Heart right ventricle (tissue), 16 donors: ENCODE measurements around the gene STX1B. TPM values are rescaled to one million over a fixed set of nuclear protein-coding genes. Genes with fewer than 3 reads are reported as not detected.

ENCODE experiments used
- ATAC-seq, 8 donors: fragments of 200-7000 bp; cut with Tn5 transposase; one replicate each; pipeline ENCODE4 v1.9.1; 2020; ENCODE audit warnings: mild to moderate bottlenecking in 8 of 8, moderate library complexity in 8 of 8, moderate number of reproducible peaks in 1 of 8
- DNase-seq, 2 donors: peaks; one replicate each; pipeline ENCODE4 v3.0.0-alpha.2; 2020
- H3K27ac ChIP-seq, 10 donors: fragments of 200-600 bp; sonication (generic) in 2 of 10; one replicate each; pipeline versions ENCODE4 v1.5.0 to v1.8.0; 2020 to 2022; ENCODE audit warnings: mild to moderate bottlenecking in 3 of 10
- H3K27me3 ChIP-seq, 7 donors: fragments of 200-600 bp; one replicate each; pipeline ENCODE4 v1.8.0; 2021 to 2022; ENCODE audit warnings: mild to moderate bottlenecking in 2 of 7
- H3K36me3 ChIP-seq, 9 donors: fragments of 200-600 bp; sonication (generic) in 1 of 9; one replicate each; pipeline versions ENCODE4 v1.5.0 to v1.8.0; 2020 to 2022; ENCODE audit warnings: mild to moderate bottlenecking in 2 of 9
- H3K4me1 ChIP-seq, 9 donors: fragments of 200-600 bp; sonication (generic) in 1 of 9; one replicate each; pipeline versions ENCODE4 v1.5.0 to v1.8.0; 2020 to 2022; ENCODE audit warnings: mild to moderate bottlenecking in 4 of 9
- H3K4me3 ChIP-seq, 10 donors: fragments of 200-600 bp; sonication (generic) in 2 of 10; one replicate each; pipeline versions ENCODE4 v1.5.0 to v1.8.0; 2020 to 2022; ENCODE audit warnings: mild to moderate bottlenecking in 7 of 10, moderate library complexity in 2 of 10
- H3K9me3 ChIP-seq, 11 donors: fragments of 200-600 bp in 10 of 11; sonication (generic) in 2 of 11; one replicate each; pipeline versions ENCODE4 v1.5.0 to v1.8.0; 2013 to 2022; ENCODE audit warnings: mild to moderate bottlenecking in 2 of 11, control low read depth in 1 of 11, moderate library complexity in 1 of 11
- WGBS, 2 donors: extraction: QIAGEN DNeasy Blood & Tissue Kit; methylation state at CpG; one replicate each; pipeline ENCODE4 v1.1.7; 2013; ENCODE audit warnings: inconsistent platforms in 1 of 2; 5-methylcytosine and 5-hydroxymethylcytosine counted together
- intact Hi-C, 10 donors: fragments of 100-400 bp; cut with DNase I; formaldehyde crosslinking; loops; one replicate each; pipeline versions ENCODE4 v1.11.1 to v1.14.2; 2022
- polyA plus RNA-seq, 2 donors: library from polyadenylated mRNA; stranded (reverse); fragments of 200-250 nt; gene quantifications; one replicate each; pipeline ENCODE4 v1.2.3, GENCODE V29; 2013
- total RNA-seq, 10 donors: library from RNA; stranded (reverse); fragmentation: NEBNext Ultra II Directional in 3 of 10; extraction: Animal tissue kit (Norgen Biotek cat#: 25700) in 3 of 10; gene quantifications; one replicate each; pipeline versions ENCODE4 v1.2.1 to v1.2.4, GENCODE V29; 2021 to 2023
- TF ChIP-seq, protein P1 (sequence below), 9 donors: fragments of 200-600 bp; sonication (generic) in 2 of 9; IDR thresholded peaks; one replicate each; pipeline versions ENCODE4 v1.5.0 to v1.8.0; 2021 to 2022; ENCODE audit warnings: antibody characterized with exemption in 9 of 9, mild to moderate bottlenecking in 5 of 9, moderate library complexity in 1 of 9
- donor health status: Arrhythmogenic right ventricular cardiomyopathy.
- donor health status: ischemic (EF 13 %, LVEDD 7.1; RV severe dilation, severe dysfunction).
- donor health status: healthy with polysubstance abuse.
- donor health status: DM: no; HTN: yes; CAD: no.
- donor health status: DM: no; HTN: no; CAD: no.
- donor health status: ischemic (EF 25% LVEDD 6.9; RV normal size, moderate dysfunction).
- donor health status: ischemic (EF 25% LVEDD 5.7; RV mildly dilated, moderate dysfunction).
- donor health status: healthy.
- donor health status: DM: yes; HTN: yes; CAD: no.
- donor health status: Ischemic cardiomyopathy.
- donor health status: ischemic (EF 35%, LVEDD 5.7; RV mildly dilated, moderate dysfunction).
- donor health status: nonischemic (EF 11% LVEDD 7.7; RV severe dilation, severe dysfunction).
- donor health status: DM: yes; HTN: yes; CAD: no.
- donor health status: PGD.
- donor health status: ischemic (EF 29% LVEDD 5.4; RV normal size, mild dysfunction).
- donor health status: nonischemic (EF 23%, LVEDD 6.1; RV moderate dilation, normal function).

The STX1B gene
- total and polyA plus RNA-seq, 12 donors, result 0.07 to 2.3 (median 0.90) TPM

DNA sequence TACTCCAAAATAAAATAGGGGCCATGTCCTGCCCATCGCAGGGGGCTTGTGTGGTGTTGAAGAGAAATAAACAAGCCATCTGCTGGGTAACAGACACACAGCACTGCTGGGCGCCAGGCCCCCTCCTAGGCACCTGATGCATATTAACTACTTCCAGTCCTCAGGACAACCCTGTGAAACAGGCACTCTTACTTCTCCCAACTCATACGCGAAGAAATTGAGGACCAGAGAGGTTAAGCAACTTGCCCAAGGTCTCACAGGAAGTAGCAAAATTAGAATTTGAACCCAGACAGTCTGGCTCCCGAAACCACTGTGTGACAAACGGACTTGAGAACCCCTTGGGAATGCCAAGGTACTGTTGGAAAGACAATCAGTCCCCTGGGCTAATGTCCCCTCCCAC lies 2.8 kb downstream of the STX1B start:
- Histone ChIP-seq H3K4me1 (peaks cover 0 to 6% (median 0%) of the 10 kb centered on the region in 9 donors), H3K4me3 (no peak overlapping the region), H3K27ac (no peak overlapping the region), H3K27me3 (peaks cover 20 to 60% (median 58%) of the 10 kb centered on the region in 7 donors), H3K36me3 (no peaks in the 10 kb centered on the region), H3K9me3 (no peaks in the 10 kb centered on the region)
- intact Hi-C loops, result no loop called here
- ATAC-seq (no peak), DNase-seq (no peak)
- TF ChIP-seq, protein P1, sequence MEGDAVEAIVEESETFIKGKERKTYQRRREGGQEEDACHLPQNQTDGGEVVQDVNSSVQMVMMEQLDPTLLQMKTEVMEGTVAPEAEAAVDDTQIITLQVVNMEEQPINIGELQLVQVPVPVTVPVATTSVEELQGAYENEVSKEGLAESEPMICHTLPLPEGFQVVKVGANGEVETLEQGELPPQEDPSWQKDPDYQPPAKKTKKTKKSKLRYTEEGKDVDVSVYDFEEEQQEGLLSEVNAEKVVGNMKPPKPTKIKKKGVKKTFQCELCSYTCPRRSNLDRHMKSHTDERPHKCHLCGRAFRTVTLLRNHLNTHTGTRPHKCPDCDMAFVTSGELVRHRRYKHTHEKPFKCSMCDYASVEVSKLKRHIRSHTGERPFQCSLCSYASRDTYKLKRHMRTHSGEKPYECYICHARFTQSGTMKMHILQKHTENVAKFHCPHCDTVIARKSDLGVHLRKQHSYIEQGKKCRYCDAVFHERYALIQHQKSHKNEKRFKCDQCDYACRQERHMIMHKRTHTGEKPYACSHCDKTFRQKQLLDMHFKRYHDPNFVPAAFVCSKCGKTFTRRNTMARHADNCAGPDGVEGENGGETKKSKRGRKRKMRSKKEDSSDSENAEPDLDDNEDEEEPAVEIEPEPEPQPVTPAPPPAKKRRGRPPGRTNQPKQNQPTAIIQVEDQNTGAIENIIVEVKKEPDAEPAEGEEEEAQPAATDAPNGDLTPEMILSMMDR (IDR thresholded peaks at IDR 0.05), result no peak
- WGBS, 2 donors, result 41 to 44% methylated on average over 6 of the region's 6 CpGs

DNA sequence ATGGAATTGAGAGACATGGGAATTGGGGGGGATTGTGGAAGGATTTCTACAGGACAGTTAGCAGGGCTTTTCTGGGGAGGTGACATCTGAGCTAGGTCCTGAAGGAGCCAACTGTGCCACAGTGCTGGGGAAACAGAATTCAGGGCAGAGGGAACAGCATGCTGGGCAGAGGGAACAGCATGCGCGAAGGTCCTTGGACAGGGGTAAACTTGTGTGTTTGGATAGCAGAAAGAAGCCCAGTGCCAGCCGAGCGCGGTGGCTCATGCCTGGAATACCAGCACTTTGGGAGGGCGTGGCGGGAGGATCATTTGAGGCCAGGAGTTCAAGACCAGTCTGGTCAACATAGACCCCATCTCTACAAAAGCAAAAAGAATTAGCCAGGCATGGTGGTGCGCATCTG lies 3.8 kb downstream of the STX1B start:
- intact Hi-C loops, result no loop called here
- TF ChIP-seq, protein P1 (IDR thresholded peaks at IDR 0.05), result no peak
- ATAC-seq (no peak), DNase-seq (no peak)
- Histone ChIP-seq H3K9me3 (no peaks in the 10 kb centered on the region), H3K4me3 (no peak overlapping the region), H3K27ac (no peak overlapping the region), H3K36me3 (no peaks in the 10 kb centered on the region), H3K4me1 (peaks cover 0 to 13% (median 0%) of the 10 kb centered on the region in 9 donors), H3K27me3 (peaks cover 16 to 51% (median 47%) of the 10 kb centered on the region in 7 donors)
- WGBS, 2 donors, result 89 to 90% methylated on average over 8 of the region's 8 CpGs

DNA sequence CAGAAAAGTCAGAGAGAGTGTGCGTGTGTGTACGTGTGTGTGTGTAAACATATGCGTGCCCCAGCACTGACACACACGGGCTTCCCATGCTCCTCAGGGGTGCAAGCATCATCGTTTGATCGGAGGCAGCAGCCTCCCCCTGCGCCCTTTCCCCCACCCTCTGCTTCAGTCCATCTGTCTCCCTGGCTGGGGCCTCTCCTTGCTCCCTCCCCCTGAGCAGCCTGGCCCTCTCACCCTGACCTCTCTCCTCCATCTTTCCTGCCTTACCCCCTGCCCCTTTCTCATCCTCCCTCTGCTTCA lies 4.4 kb downstream of the STX1B start:
- DNase-seq (no peak), ATAC-seq (no peak)
- peaks cover 11 to 46% (median 42%) of the 10 kb centered on the region in 7 donors for H3K27me3 ChIP-seq
- WGBS, 2 donors, result 62 to 70% methylated on average over 7 of the region's 7 CpGs
- H3K4me1 ChIP-seq, result peaks cover 0 to 12% (median 0%) of the 10 kb centered on the region in 9 donors
- no peak overlapping the region for H3K27ac ChIP-seq
- intact Hi-C loops, result no loop called here
- H3K36me3 ChIP-seq, result no peaks in the 10 kb centered on the region
- TF ChIP-seq, protein P1 (IDR thresholded peaks at IDR 0.05), result no peak
- no peak overlapping the region for H3K4me3 ChIP-seq
- H3K9me3 ChIP-seq, result no peaks in the 10 kb centered on the region

DNA sequence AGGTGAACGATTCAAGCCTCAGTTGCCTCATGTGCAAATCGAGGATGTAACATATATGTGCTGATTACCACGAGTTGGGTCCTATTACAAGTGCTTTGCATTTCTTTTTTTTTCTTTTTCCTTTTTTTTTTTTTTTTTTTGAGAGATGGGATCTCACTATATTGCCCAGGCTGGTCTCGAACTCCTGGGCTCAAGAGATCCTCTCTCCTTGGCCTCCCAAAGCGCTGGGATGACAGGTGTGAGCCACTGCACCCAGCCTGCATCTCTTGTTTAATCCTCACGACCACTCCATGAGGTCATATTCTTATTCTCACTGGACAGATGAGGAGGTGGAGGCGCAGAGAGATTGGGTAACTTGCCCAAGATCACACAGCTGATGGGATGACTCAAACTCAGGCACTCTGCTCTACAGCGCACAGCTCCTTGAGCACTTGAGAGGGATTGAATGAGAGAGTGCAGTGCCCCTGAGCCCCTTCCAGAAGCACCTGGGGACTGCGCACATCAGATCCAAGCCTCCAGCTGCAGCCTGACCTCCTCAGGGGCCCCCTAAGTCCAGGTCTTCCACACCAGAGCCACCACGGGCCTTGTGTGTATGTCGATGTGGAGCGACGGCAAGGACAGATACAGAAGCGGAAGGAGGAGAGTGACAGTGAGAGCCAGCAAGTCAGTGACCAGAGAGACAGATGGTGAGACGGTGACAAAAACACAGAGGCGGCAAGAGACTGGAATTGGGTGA lies 4.9 kb downstream of the STX1B start:
- 72% methylated on average over 16 of the region's 16 CpGs for whole genome bisulfite sequencing, 2 donors
- no peak overlapping the region for H3K4me3 ChIP-seq
- TF ChIP-seq, protein P1 (IDR thresholded peaks at IDR 0.05), result no peak
- H3K27ac ChIP-seq, result no peak overlapping the region
- no peaks in the 10 kb centered on the region for H3K9me3 ChIP-seq
- H3K4me1 ChIP-seq, result peaks cover 0 to 8% (median 0%) of the 10 kb centered on the region in 9 donors
- ATAC-seq, result no peak
- no peak for DNase-seq
- intact Hi-C loops, result no loop called here
- no peaks in the 10 kb centered on the region for H3K36me3 ChIP-seq
- H3K27me3 ChIP-seq, result peaks cover 11 to 41% (median 37%) of the 10 kb centered on the region in 7 donors
